Fibroblast of the aortic adventitia (primary cell): ENCODE results near the gene MAP4. TPM values are rescaled to one million over a fixed set of nuclear protein-coding genes. Genes with fewer than 3 reads are reported as not detected.

ENCODE experiments used
- DNase-seq: peaks from one replicate; pipeline ENCODE4 v3.0.0-alpha.2; 2010; ENCODE audit warnings: low read depth
- H3K4me3 ChIP-seq: 2 replicates; pipeline ENCODE4 v1.5.1; 2011; ENCODE audit warnings: low read depth, mild to moderate bottlenecking, control low read depth, low read length, moderate library complexity
- total RNA-seq: library from RNA; depleted of rRNA; stranded (reverse); fragments of >200 nt; gene quantifications from 2 replicates; pipeline ENCODE4 v1.2.3, GENCODE V29; 2012; ENCODE audit warnings: low replicate concordance
- TF ChIP-seq, protein P1 (sequence below): IDR thresholded peaks from 2 replicates; pipeline ENCODE4 v1.5.1; 2011; ENCODE audit warnings: mild to moderate bottlenecking, low read length, control low read depth, inconsistent platforms; ENCODE audit not compliant: insufficient read depth

MAP4 gene
- total RNA-seq, 1 donor = 157 TPM

DNA sequence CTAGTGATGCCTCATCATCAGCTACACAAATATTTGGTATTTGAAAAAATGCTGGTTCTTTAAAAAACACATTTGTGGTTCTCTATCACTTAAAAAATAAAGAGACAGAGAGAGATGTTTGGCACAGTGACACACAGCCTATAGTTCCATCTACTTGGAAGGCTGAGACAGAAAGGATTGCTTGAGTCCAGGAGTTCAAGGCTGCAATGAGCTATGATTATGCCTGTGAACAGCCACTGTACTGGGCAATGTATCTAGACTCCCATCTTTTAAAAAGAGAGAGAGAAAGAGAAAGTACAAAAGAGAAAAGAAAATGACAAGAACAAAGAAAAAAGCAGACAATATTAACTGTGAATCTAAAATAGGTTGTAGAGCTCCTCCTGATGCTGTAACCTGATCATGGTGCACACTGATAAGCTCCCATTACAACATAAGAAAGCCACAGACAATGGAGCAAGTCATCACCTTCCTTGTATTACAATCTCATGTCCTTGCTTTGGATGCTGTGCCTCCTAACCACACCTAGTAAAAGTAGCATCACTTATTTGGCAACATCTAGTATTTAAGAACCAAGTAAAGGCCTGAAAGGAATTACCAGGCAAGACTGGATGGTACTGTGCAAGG is 31.7 kb upstream of the MAP4 start:
- DNase-seq = peak; percentile 70
- TF ChIP-seq, protein P1, sequence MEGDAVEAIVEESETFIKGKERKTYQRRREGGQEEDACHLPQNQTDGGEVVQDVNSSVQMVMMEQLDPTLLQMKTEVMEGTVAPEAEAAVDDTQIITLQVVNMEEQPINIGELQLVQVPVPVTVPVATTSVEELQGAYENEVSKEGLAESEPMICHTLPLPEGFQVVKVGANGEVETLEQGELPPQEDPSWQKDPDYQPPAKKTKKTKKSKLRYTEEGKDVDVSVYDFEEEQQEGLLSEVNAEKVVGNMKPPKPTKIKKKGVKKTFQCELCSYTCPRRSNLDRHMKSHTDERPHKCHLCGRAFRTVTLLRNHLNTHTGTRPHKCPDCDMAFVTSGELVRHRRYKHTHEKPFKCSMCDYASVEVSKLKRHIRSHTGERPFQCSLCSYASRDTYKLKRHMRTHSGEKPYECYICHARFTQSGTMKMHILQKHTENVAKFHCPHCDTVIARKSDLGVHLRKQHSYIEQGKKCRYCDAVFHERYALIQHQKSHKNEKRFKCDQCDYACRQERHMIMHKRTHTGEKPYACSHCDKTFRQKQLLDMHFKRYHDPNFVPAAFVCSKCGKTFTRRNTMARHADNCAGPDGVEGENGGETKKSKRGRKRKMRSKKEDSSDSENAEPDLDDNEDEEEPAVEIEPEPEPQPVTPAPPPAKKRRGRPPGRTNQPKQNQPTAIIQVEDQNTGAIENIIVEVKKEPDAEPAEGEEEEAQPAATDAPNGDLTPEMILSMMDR = no peak
- no peak overlapping the region for H3K4me3 ChIP-seq

DNA sequence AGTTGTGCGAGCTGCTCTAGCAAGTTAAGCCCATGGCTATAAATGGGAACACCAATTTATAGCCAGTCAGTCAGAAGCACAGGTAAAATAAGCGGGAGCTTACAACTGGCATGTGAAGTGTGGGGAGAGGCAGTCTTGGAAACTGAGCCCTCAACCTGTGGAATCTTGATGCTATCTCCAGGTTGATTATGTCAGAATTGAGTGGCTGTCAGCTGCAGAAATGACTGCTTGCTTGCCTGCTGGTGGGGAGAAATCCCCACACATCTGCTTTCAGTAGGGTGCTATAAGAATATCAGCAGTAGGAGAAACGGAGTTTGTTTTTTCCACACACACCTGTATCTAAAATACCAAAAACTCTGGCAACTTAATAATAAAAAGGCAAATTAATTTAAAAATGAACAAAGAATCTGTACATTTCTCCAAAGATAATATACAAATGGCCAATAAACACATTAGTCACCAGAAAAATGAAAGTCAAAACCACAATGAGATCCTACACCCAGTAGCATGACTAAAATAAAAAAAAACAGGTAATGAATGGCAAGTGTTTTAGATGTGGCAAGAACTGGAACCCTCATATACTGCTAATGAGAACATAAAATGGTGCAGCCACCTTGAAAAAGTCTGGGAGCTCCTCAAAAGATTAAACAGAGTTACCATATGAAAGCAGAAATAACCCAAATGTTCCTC is 26.0 kb upstream of the MAP4 start:
- DNase-seq = no peak
- TF ChIP-seq, protein P1 = no peak
- H3K4me3 ChIP-seq = no peak overlapping the region

DNA sequence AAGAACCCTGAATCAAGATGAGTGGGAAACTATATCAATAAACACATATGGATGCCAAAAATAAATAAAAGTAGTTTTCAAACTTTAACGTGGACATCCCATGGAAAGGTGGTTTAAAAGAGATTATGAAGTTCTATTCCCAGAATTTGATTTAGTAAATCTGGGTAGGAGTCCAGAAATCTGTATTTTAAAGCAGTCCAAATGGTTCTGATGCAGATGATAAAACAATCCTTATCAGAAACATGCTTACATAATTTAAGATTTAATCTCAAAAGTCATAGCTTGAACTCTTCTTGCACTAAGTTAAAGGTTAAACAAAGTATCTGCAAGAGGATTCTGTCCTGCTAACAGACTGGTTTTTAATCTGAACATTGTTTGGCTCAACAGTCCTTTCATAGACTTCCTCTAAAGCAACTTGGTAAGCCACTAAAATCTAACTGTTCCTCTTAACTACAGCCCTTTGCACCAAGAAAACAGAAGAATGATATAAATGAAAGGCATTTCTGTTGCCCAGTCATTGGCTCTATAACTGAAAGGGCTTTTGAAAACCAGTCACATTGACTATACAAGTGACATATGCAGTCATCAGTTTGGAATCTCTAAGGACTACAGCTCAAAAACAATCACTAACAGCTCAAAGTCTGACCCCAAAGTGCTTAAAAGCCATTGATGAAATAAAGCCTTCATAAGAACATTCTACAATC is 23.4 kb upstream of the MAP4 start:
- TF ChIP-seq, protein P1 = no peak
- DNase-seq = peak; percentile 66

DNA sequence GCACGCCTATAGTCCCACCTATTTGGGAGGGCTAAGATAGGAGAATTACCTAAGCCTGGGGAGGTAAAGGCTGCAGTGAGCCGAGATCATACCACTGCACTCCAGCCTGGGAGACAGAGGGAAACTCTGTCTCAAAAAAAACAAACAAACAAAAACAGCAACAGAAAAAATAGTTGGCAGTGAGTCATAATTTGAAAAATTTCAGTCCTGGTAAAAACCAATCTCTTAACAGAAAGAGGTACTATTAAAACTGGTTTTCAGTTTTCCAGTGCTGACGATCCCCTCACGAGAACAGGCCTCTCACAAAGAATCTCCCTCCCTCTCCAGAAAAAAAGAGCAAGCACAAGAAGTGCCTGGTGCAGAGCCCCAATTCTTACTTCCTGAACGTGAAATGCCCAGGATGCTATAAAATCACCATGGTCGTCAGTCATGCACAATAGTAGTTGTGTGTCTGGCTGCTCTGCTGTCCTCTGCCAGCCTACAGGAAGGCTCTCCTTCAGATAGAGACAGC is 22.8 kb upstream of the MAP4 start:
- H3K4me3 ChIP-seq = no peak overlapping the region
- TF ChIP-seq, protein P1 = no peak
- DNase-seq = no peak

More for the DNA sequence above, 23.4 kb upstream of the MAP4 start:
- H3K4me3 ChIP-seq = no peak overlapping the region

DNA sequence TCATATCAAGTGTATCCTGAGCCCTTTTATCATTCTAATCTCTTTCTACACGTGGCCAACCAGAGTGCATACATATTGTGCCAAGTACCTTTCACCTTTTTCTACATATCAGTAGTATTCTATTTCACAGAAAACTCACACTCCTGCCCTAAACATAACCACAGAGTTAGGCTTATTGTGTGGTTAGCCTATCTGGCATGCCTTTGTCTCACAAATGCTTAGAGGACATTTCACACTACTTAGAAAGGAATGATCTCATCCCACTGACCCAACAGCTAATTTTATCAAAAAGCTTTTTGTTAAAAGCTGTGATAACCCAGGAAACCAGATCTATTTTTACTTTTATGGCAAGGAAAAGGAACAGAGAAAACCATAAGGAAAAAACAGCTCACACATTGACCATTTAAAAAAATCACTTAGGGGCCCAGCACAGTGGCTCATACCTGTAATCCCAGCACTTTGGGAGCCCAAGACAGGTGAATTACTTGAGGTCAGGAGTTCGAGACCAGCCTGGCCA is 17.8 kb upstream of the MAP4 start:
- TF ChIP-seq, protein P1 = no peak
- DNase-seq = peak; percentile 88

DNA sequence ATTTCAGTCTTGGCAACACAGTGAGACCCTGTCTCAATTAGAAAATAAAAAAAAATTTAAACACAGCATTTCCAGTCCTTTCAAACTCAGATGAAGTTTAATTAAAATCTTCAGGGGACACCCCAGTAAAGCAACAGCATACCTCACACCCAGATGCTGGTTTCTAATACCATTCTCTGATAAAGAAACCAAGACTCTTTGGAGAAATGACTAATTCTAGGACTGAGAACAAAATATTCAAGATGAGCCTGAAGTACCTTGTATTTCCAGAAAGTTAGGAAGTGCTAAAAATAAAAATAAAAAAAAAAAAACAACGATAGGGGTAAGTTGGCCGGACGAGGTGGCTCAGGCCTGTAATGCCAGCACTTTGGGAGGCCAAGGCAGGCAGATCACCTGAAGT is 14.0 kb upstream of the MAP4 start:
- TF ChIP-seq, protein P1 = no peak
- no peak overlapping the region for H3K4me3 ChIP-seq
- DNase-seq = no peak

More for the DNA sequence above, 17.8 kb upstream of the MAP4 start:
- H3K4me3 ChIP-seq = no peak overlapping the region
